Smooth muscle cell of the brain vasculature (primary cell): ENCODE measurements around the gene ACP4.

ENCODE experiments used
- DNase-seq: peaks from one replicate; pipeline ENCODE4 v3.0.0-alpha.2; 2012; ENCODE audit warnings: low read depth, low spot score

Gene ACP4

DNA sequence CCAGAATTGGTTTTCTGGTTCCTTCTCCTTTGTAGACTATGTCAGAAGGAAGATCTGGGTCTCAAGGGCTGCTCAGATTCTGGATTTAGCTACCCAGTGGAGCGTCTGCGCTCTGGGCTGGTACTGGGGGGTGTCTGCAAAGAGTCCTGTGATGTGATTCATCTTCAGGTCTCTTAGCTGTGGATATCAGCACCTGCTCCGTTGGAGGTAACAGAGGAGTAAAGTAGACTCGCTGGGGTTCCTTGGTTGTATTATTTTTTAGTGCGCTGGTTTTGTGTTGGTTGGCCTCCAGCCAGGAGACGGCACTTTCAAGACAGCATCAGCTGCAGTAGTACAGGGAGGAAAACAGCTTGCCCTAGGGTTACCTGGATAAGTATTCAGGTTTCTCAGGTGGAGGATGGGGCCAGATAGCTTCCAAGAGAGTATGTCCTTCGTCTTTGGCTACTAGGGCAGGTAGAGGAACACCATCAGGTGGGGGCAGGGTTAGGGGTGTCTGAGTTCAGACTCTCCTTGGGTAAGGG is 53.5 kb downstream of the ACP4 start:
- no peak for DNase-seq

GRCh38 chr19:50844296-50844935 is 54.2 kb downstream of the ACP4 start:
- no peak for DNase-seq
